Upper lobe of right lung (tissue), 1 donor: ENCODE measurements around the gene FCHSD1. TPM values are rescaled to one million over a fixed set of nuclear protein-coding genes. Genes with fewer than 3 reads are reported as not detected.
A peak's percentile ranks its signal among the peaks of the same experiment; 100 is the strongest.

Experiments
- ATAC-seq: fragments of 200-7000 bp; cut with Tn5 transposase; one replicate; pipeline ENCODE4 v1.9.1; 2020; ENCODE audit warnings: mild to moderate bottlenecking, moderate library complexity
- DNase-seq: peaks from one replicate; pipeline ENCODE4 v3.0.0-alpha.2; 2020
- H3K27ac ChIP-seq: fragments of 200-600 bp; one replicate; pipeline ENCODE4 v1.8.0; 2022
- H3K27me3 ChIP-seq: fragments of 200-600 bp; one replicate; pipeline ENCODE4 v1.8.0; 2022; ENCODE audit warnings: mild to moderate bottlenecking
- H3K36me3 ChIP-seq: fragments of 200-600 bp; one replicate; pipeline ENCODE4 v1.8.0; 2022
- H3K4me1 ChIP-seq: fragments of 200-600 bp; one replicate; pipeline ENCODE4 v1.8.0; 2022
- H3K4me3 ChIP-seq: fragments of 200-600 bp; one replicate; pipeline ENCODE4 v1.8.0; 2022; ENCODE audit warnings: mild to moderate bottlenecking
- H3K9me3 ChIP-seq: fragments of 200-600 bp; one replicate; pipeline ENCODE4 v1.8.0; 2022
- intact Hi-C: fragments of 100-400 bp; cut with DNase I; formaldehyde crosslinking; loops from one replicate; pipeline ENCODE4 v1.11.0; 2022
- total RNA-seq: library from RNA; stranded (reverse); fragmentation: NEBNext Ultra II Directional; extraction: Animal tissue kit (Norgen Biotek cat#: 25700); gene quantifications from one replicate; pipeline ENCODE4 v1.2.1, GENCODE V29; 2021
- TF ChIP-seq, protein P1 (sequence below): fragments of 200-600 bp; IDR thresholded peaks from one replicate; pipeline ENCODE4 v1.8.0; 2022; ENCODE audit warnings: antibody characterized with exemption
- donor health status: DM: no; HTN: yes; CAD: no; lungs with severe emphysema.

Gene FCHSD1
- total RNA-seq, 1 donor from 2014 or later = 13.6 TPM

DNA sequence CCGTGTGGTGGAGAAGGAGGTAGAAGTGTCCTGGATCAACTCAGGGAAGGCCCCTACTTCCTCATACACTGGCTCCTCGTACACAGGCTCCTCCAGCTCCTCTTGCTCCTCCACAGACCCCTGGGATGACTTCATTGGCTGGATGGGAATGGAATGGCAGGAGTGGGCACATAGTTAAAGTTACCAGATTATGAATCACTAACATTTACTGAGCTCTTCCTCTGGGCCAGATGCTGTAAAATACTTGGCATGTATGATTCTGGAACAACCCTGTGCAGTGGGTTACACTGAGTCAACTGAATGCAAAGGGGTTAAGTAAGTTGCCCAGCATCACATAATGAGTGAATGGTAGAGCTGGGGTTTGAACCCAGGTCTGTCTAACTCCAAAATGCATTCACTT lies 3.1 kb upstream of the FCHSD1 start:
- intact Hi-C loops = no loop called here
- H3K4me1 ChIP-seq = peaks cover 4% of the 10 kb centered on the region
- ATAC-seq (no peak), DNase-seq (peak; percentile 11)
- H3K9me3 ChIP-seq = no peaks in the 10 kb centered on the region
- no peak overlapping the region for H3K4me3 ChIP-seq
- H3K27me3 ChIP-seq = no peaks in the 10 kb centered on the region
- TF ChIP-seq, protein P1, sequence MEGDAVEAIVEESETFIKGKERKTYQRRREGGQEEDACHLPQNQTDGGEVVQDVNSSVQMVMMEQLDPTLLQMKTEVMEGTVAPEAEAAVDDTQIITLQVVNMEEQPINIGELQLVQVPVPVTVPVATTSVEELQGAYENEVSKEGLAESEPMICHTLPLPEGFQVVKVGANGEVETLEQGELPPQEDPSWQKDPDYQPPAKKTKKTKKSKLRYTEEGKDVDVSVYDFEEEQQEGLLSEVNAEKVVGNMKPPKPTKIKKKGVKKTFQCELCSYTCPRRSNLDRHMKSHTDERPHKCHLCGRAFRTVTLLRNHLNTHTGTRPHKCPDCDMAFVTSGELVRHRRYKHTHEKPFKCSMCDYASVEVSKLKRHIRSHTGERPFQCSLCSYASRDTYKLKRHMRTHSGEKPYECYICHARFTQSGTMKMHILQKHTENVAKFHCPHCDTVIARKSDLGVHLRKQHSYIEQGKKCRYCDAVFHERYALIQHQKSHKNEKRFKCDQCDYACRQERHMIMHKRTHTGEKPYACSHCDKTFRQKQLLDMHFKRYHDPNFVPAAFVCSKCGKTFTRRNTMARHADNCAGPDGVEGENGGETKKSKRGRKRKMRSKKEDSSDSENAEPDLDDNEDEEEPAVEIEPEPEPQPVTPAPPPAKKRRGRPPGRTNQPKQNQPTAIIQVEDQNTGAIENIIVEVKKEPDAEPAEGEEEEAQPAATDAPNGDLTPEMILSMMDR = no peak
- peaks cover 12% of the 10 kb centered on the region for H3K36me3 ChIP-seq
- H3K27ac ChIP-seq = no peak overlapping the region

DNA sequence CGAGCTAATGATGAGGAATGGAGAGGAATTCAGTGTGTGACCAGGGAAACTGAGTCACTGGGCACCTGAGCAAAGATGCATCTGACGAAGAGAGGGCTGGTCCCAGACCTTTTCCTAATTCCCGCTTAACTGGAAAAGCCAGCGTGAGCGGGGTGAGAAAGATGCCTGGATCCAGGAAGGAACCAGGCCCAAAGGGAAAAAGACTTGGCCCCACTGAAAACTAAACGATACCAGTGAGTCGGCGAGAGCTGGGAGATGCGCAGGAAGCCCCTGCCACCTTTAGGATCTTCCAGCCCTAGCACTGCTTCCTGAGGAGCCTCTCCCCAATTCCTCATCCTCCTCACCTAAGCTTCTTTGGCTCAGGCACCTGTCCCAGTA lies 499 bp upstream of the FCHSD1 start:
- DNase-seq (no peak), ATAC-seq (no peak)
- peaks cover 5% of the 10 kb centered on the region for H3K36me3 ChIP-seq
- H3K27me3 ChIP-seq = no peaks in the 10 kb centered on the region
- TF ChIP-seq, protein P1 = no peak
- H3K27ac ChIP-seq = peak overlapping the region; percentile 67
- peaks cover 4% of the 10 kb centered on the region for H3K4me1 ChIP-seq
- no peaks in the 10 kb centered on the region for H3K9me3 ChIP-seq
- H3K4me3 ChIP-seq = peak overlapping the region; percentile 68
- intact Hi-C loops = no loop called here

DNA sequence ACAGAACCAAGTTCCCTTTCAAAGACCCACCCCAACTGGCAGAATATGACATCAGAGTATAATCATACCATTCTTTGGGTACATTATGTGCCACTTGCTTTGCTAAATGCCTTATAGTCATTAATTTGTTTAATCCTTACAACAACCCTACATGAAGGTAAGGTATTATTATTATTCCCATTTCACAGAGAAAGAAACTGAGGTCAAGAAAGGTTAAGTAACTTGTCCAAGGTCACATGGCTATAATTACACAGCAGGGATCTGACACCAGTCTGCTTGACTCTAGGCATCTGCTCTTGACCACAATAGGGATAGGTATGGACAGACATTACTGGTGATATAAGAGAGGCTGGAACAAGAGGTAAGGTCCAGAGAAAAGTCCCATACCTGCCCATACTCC lies 1.2 kb downstream of the FCHSD1 start:
- Histone ChIP-seq H3K9me3 (no peaks in the 10 kb centered on the region), H3K4me1 (peaks cover 4% of the 10 kb centered on the region), H3K27me3 (no peaks in the 10 kb centered on the region), H3K4me3 (no peak overlapping the region), H3K27ac (no peak overlapping the region), H3K36me3 (peaks cover 16% of the 10 kb centered on the region)
- TF ChIP-seq, protein P1 = no peak
- no peak for DNase-seq
- ATAC-seq = no peak
- intact Hi-C loops = no loop called here

DNA sequence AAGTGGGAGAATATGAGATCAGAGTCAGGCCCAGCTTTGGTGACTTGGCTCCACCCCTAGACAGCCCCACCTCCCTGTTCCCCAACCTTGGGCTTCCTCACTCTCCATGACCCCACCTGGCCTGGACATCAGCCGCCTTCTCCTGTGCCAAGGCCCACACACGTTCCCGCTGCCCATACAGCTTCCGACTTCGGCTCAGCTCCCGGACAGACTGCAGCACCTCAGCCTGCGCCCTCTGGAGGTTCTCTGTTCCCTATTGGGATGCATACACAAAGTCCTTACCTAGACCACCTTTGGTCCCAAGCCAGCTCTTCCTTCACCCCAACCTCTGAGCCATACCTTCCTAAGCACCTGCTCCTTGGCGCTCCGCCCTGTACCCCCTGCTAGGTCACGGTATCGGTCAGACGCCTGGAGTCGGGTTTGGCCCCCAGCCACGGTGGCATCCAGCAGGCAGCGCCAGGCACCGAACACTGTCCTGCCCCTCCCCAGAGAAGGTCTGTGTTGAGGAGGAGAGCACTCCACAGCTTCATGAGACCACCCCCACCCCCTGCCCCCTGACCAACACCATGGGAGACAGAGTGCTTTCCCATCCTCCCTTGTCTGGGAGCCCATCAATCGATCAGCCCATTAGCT lies 2.0 kb downstream of the FCHSD1 start:
- Histone ChIP-seq H3K27ac (no peak overlapping the region), H3K27me3 (no peaks in the 10 kb centered on the region), H3K9me3 (no peaks in the 10 kb centered on the region), H3K4me1 (peaks cover 4% of the 10 kb centered on the region), H3K4me3 (no peak overlapping the region), H3K36me3 (peaks cover 22% of the 10 kb centered on the region)
- ATAC-seq (no peak), DNase-seq (no peak)
- TF ChIP-seq, protein P1 = no peak
- intact Hi-C loops = no loop called here

DNA sequence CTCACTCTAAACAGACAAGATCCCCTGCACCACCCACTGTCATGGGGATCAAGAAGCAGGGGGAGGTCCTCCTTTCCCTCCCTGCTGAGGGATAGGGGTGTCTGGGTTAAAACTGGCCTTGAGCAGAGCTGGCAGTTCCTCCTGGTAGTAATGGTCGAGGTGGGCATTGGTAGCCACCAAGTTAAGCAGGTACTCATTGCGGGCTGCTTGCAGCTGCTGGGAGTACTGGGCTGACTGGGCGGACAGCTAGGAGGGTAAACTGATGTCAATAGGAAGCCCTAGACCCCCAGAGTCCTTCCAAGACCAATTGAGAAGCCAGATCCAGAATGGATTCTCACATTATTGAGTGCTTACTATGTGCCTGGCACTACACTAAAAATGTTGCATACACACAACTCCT lies 3.4 kb downstream of the FCHSD1 start:
- Histone ChIP-seq H3K27me3 (no peaks in the 10 kb centered on the region), H3K27ac (no peak overlapping the region), H3K4me1 (peaks cover 4% of the 10 kb centered on the region), H3K9me3 (no peaks in the 10 kb centered on the region), H3K36me3 (peaks cover 24% of the 10 kb centered on the region), H3K4me3 (no peak overlapping the region)
- intact Hi-C loops = no loop called here
- TF ChIP-seq, protein P1 = no peak
- DNase-seq (no peak), ATAC-seq (no peak)

- TF ChIP-seq, protein P1 = no peak
- peaks cover 24% of the 10 kb centered on the region for H3K36me3 ChIP-seq
- intact Hi-C loops = no loop called here
Measured at GRCh38 chr5:141647242-141647641, 4.0 kb downstream of the FCHSD1 start.

More at GRCh38 chr5:141647242-141647641, 4.0 kb downstream of the FCHSD1 start:
- H3K4me3 ChIP-seq = no peak overlapping the region
- peaks cover 4% of the 10 kb centered on the region for H3K4me1 ChIP-seq
- H3K27me3 ChIP-seq = no peaks in the 10 kb centered on the region
- H3K9me3 ChIP-seq = no peaks in the 10 kb centered on the region
- DNase-seq (peak; percentile 18), ATAC-seq (no peak)
- H3K27ac ChIP-seq = no peak overlapping the region
